Measurements from ENCODE around the gene SLC24A4.

- TF ChIP-seq CTCF (tag by site-specific recombination; IDR thresholded peaks at IDR 0.05): no peak
- no peak for TF ChIP-seq REST (tag by site-specific recombination; IDR thresholded peaks at IDR 0.05)
Observed at GRCh38 chr14:92459030-92459949, 136.3 kb downstream of the SLC24A4 start.

Data from HEK293 (cell line).